HG03060 (cell line): Measurements from ENCODE around the gene AMIGO1.

ENCODE experiments used
- ATAC-seq: cut with Tn5 transposase; IDR thresholded peaks from one replicate; pipeline ENCODE4 v1.9.1; 2021; ENCODE audit warnings: low read depth, moderate number of reproducible peaks; ENCODE audit not compliant: unreplicated experiment

The AMIGO1 gene

DNA sequence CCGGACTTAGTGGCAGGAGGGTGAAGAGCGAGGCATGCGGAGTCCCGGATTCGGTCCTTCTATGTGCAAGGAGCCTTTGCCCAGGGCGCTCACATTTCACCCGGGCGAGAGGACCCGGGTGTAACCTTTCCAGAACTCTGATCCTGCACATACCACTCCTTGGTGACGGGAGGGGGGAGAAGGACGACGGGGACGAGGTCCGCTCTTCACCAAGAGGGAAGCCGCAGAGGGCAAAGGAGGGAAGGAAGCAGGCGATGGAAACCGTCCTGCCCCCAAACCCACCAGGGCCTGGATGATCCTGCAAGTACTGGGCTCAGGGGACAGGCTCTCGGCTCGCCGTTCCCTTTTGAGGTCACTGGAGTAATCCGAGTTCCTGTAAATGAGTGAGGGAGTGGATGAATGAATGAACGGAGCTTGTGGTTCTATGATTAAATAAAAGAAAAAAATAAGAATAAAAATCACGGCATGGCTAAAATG lies 42.2 kb downstream of the AMIGO1 start:
- ATAC-seq: no peak

DNA sequence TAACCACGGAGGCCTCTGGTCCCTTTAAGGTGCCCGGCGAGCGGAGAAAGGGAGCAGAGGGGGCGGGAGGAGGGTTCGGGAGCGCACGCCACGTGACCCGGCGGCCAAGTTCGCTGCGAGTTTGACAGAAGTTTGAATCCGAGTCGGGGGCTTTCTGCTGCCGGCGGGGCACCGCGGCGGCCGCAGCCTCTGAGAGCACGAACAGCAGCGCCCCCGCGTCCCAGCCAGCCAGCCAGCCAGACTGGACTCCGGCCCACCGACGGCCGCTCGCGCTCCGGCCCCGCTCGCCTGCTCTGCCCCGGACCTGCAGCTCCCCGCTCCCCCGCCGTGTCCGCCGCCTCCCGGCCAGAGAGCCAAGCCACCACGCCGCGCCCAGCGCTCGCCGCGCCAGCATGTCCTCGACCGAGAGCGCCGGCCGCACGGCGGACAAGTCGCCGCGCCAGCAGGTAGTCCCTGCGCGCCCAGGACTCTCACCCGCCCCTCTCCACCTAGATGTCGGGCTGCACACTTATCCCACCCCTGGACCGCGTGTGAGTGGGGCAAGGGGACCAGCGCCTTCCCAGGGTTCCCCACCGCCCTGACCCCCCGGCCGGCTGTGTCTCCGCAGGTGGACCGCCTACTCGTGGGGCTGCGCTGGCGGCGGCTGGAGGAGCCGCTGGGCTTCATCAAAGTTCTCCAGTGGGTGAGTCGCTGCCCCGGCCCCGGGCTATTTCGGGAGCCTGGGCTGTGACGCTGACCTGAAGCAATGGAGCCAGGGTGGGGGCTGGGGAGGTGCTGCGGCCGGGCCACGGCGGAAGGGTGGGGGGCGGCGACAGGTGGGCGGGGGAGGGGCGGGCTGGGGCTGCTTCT lies 42.9 kb downstream of the AMIGO1 start, which contains the start of gene SYPL2:
TSS of gene SYPL2 (plus strand) at position 95 of the 849 bp plus-strand sequence. CDS start at position 393, 298 bp downstream.
- ATAC-seq: no peak

DNA sequence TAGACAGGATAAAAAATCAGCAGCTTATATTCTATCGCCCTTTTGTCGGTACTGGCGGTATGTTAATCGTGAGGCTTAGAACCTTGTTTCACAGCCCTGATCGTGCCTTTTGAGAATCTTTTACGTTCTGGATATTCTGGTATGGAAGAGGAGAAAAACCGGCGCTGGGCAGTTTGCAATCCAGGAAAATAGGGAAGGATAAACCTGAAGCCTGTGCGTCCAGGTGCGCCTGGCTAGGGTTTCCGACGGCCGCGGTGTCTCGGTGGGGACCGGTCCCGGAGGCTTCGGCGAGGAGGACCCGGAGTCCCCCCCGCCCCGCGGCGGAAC lies 43.4 kb downstream of the AMIGO1 start:
- ATAC-seq: no peak

DNA sequence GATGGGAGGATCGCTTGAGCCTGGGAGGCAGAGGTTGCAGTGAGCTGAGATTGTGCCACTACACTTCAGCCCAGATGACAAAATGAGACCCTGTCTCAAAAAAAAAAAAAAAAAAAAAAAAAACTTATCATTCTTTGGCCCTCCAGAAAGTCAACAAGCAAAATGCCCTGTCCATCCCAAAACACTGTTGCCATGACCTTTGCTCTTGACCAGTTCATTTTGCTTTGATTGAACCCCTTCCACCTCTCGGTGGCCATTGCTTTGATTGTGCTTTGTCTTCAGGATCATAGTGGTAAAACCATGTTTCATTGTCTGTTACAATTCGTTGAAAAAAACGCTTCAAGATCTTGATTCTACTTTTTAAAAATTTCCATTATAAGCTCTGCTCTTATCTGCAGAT lies 51.7 kb downstream of the AMIGO1 start:
- ATAC-seq: no peak

DNA sequence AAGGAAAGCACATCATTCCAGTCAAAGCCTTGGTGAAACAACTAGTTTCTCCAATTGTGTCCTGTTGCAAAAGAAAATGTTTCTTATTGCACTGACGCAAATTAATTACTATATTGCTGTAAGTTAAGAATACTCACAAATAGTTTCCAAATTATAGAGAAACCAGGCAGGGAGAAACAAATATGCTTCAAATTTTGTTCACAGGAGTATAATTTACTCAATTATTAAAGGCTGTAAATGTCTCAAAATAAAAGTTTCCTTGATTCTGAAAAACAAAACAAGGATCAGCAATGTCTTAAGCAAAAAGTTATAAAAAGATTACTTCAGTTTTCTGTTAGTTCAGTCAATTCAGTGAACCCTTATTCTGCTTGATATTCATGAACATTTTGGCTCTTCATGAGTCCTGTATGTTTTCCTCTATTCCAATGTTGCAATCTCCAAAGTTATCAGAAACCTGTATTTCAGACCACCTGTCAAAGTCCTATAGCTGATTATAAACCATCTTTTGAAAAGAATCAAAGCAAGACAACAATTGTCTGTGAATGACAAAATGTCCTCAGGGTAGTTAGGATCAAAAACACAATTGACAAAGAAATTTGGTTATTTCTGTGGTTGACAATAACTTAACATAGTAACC lies 54.9 kb downstream of the AMIGO1 start:
- ATAC-seq: no peak
